Skeletal muscle tissue (tissue), 4 donors: ENCODE measurements around the gene SEPTIN5. TPM values are rescaled to one million over a fixed set of nuclear protein-coding genes. Genes with fewer than 3 reads are reported as not detected.

ENCODE experiments used
- H3K27ac ChIP-seq: one replicate; pipeline ENCODE4 v1.7.0; 2013; ENCODE audit warnings: mild to moderate bottlenecking, low read depth, low read length, inconsistent platforms
- H3K27me3 ChIP-seq, 3 donors: one replicate each; pipeline ENCODE4 v1.7.0; 2013; ENCODE audit warnings: low read length in 3 of 3; ENCODE audit not compliant: control insufficient read depth in 3 of 3, insufficient read depth in 3 of 3
- H3K36me3 ChIP-seq, 3 donors: one replicate each; pipeline ENCODE4 v1.7.0; 2013; ENCODE audit warnings: low read length in 3 of 3; ENCODE audit not compliant: control insufficient read depth in 3 of 3, insufficient read depth in 3 of 3
- H3K4me1 ChIP-seq, 3 donors: one replicate each; pipeline ENCODE4 v1.7.0; 2013; ENCODE audit warnings: low read length in 3 of 3, mild to moderate bottlenecking in 3 of 3; ENCODE audit not compliant: control insufficient read depth in 3 of 3, insufficient read depth in 3 of 3
- H3K4me3 ChIP-seq, 3 donors: one replicate each; pipeline ENCODE4 v1.7.0; 2013; ENCODE audit warnings: low read length in 3 of 3
- H3K9ac ChIP-seq, 3 donors: one replicate each; pipeline ENCODE4 v1.7.0; 2013; ENCODE audit warnings: low read length in 3 of 3, mild to moderate bottlenecking in 3 of 3, moderate library complexity in 2 of 3, low read depth in 1 of 3
- H3K9me3 ChIP-seq, 3 donors: one replicate each; pipeline ENCODE4 v1.7.0; 2013; ENCODE audit warnings: low read length in 3 of 3; ENCODE audit not compliant: control insufficient read depth in 3 of 3
- total RNA-seq: library from RNA; depleted of rRNA; stranded (reverse); fragments of >200 nt; gene quantifications from one replicate; pipeline ENCODE4 v1.2.3, GENCODE V29; 2014
- donor health status: Osteomylitis.

SEPTIN5 gene
- total RNA-seq, 1 donor from 2014 or later = 28.7 TPM

DNA sequence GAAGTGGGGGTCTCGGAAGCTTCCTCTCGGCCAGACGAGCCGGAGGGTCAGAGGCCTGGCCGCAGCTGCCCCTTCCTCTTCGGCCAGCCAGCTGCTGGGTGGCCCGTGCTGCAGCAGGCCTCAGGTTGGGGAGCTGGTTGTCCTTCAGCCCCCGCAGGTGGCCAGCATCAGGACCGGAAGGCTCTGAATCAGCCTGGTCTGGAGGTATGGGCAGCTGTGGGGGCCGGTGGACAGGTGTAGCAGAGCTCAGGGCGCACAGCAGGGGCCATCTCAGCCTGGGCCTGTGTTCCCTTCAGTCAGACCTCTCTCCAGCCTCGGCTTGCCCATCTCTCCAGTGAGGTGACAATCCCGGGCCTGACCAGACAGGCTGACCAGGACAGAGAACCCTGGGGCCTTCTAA, 32.4 kb downstream of the SEPTIN5 start:
- Histone ChIP-seq H3K36me3 (no peaks in the 10 kb centered on the region), H3K9ac (no peak overlapping the region), H3K4me1 (peaks cover 27 to 50% (median 36%) of the 10 kb centered on the region in 3 donors), H3K27me3 (peaks cover 0 to 6% (median 4%) of the 10 kb centered on the region in 3 donors), H3K4me3 (no peak overlapping the region), H3K27ac (peak overlapping the region; percentile 93), H3K9me3 (no peaks in the 10 kb centered on the region)

DNA sequence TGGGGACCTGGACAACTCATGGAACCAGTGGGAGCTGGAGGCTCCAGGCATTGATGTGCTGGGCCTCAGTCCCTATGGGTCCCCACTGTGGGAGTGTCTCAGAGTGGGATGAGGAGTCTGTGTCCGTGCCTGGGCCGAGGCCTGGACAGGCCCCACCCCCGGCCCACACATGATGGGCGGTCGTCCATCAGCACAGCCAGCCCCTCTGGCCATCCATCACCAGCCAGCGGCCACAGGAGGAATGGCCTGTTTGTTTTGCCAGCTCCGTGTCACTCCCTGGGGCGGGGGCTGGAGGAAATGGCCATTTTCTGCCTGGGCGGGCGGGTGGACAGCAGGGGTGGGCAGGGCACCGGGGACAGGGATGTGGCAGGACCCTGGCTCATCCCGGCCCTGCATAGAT, 33.2 kb downstream of the SEPTIN5 start:
- H3K36me3 ChIP-seq = no peaks in the 10 kb centered on the region
- no peak overlapping the region for H3K27ac ChIP-seq
- no peak overlapping the region for H3K4me3 ChIP-seq
- peaks cover 0 to 11% (median 10%) of the 10 kb centered on the region in 3 donors for H3K27me3 ChIP-seq
- H3K4me1 ChIP-seq = peaks cover 27 to 50% (median 36%) of the 10 kb centered on the region in 3 donors
- H3K9ac ChIP-seq = no peak overlapping the region
- H3K9me3 ChIP-seq = no peaks in the 10 kb centered on the region

- Histone ChIP-seq H3K27ac (no peak overlapping the region), H3K9ac (no peak overlapping the region), H3K27me3 (peaks cover 3 to 16% (median 12%) of the 10 kb centered on the region in 3 donors), H3K36me3 (no peaks in the 10 kb centered on the region), H3K4me1 (peaks cover 27 to 50% (median 36%) of the 10 kb centered on the region in 3 donors), H3K9me3 (no peaks in the 10 kb centered on the region), H3K4me3 (no peak overlapping the region)
These were observed 33.8 kb downstream of the SEPTIN5 start for GRCh38 chr22:19748139-19748538.

DNA sequence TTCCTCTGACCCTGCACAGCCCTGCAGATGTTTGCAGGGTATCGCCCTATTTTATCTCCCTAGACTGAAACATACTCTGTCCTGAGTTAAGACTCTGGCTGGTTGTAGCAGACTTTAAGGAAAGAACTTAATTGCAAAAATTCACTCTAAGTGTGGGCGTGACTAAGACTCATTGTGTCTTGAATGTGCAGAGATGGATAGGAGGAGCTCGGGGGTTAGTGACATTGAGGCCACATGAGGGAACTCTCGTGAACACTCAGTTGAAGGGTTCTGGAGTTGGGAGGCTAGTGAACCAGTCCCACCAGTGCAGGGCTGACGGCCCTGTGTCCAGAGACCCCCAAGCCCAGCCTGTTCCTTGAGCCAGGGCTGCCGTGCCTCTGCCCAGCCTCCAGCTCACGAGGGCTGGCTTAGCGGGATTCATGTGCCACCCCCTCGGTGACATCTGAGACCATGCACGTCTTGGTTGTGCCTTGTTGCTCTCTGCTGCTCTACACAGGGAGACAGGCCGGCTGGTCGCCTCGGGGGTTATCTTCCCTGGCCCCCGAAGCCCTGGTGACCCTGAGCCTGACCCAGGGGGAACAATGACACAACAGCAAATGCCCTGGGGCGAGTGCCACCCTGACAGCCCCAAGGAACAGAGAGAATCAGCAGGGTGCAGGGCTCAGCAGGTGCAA, 34.8 kb downstream of the SEPTIN5 start:
- peak overlapping the region; percentile 44 for H3K27ac ChIP-seq
- H3K9me3 ChIP-seq = no peaks in the 10 kb centered on the region
- H3K36me3 ChIP-seq = no peaks in the 10 kb centered on the region
- no peak overlapping the region for H3K4me3 ChIP-seq
- H3K4me1 ChIP-seq = peaks cover 26 to 45% (median 33%) of the 10 kb centered on the region in 3 donors
- peaks cover 9 to 25% (median 22%) of the 10 kb centered on the region in 3 donors for H3K27me3 ChIP-seq
- peak overlapping the region in 2 of 3 donors; percentile 32 to 60 for H3K9ac ChIP-seq

GRCh38 chr22:19749876-19750275, 35.6 kb downstream of the SEPTIN5 start:
- Histone ChIP-seq H3K9me3 (no peaks in the 10 kb centered on the region), H3K4me3 (no peak overlapping the region), H3K27ac (peak overlapping the region; percentile 44), H3K36me3 (no peaks in the 10 kb centered on the region), H3K4me1 (peaks cover 19 to 38% (median 25%) of the 10 kb centered on the region in 3 donors), H3K27me3 (peaks cover 16 to 33% (median 30%) of the 10 kb centered on the region in 3 donors), H3K9ac (peak overlapping the region in 1 of 3 donors; percentile 32)

- Histone ChIP-seq H3K9me3 (no peaks in the 10 kb centered on the region), H3K27ac (peak overlapping the region; percentile 44), H3K9ac (peak overlapping the region in 1 of 3 donors; percentile 1), H3K4me3 (no peak overlapping the region), H3K4me1 (peaks cover 12 to 30% (median 18%) of the 10 kb centered on the region in 3 donors), H3K27me3 (peaks cover 21 to 38% (median 35%) of the 10 kb centered on the region in 3 donors), H3K36me3 (no peaks in the 10 kb centered on the region)
These were observed 36.5 kb downstream of the SEPTIN5 start for GRCh38 chr22:19750507-19751490.

DNA sequence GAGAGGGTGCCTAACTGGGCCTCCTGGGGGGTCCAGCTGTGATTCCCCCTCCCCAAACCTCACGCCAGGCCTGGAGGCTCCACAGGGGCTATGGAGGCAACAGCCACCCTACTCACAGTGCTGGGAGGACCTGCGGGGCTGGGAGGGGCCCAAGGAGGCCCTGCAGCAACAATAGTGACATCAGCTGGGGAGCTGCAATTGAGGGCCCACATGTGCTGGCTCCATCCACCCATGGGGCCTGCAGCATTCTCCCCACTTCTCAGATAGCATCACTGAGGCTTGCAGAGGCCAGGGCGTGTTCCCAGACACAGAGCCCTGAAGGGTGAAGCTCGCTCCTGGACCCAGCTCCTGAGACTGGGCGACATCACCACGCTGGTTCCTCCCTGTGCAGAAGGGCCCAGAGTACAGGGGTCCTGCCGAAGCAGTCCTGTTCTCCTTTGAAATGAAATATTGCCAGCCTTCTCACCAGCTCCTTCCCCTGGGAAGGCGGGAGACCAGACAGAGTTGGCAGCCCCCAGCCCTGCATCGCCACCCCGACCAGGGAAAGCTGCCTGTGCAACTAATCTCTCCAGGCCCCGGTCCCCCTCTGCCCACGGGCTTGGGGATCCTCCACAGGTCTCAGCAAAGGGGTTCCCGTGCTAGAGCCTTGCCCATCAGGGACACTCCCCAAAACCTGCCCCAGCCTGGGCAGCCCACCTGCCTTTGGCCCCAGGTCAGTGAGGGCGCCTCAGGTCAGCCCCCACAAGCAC, 37.4 kb downstream of the SEPTIN5 start:
- H3K9me3 ChIP-seq = no peaks in the 10 kb centered on the region
- no peak overlapping the region for H3K27ac ChIP-seq
- no peak overlapping the region for H3K4me3 ChIP-seq
- H3K4me1 ChIP-seq = peaks cover 5 to 21% (median 10%) of the 10 kb centered on the region in 3 donors
- no peak overlapping the region for H3K9ac ChIP-seq
- H3K36me3 ChIP-seq = no peaks in the 10 kb centered on the region
- H3K27me3 ChIP-seq = peaks cover 28 to 46% (median 43%) of the 10 kb centered on the region in 3 donors

- Histone ChIP-seq H3K27ac (no peak overlapping the region), H3K9ac (no peak overlapping the region), H3K9me3 (no peaks in the 10 kb centered on the region), H3K27me3 (peaks cover 28 to 46% (median 43%) of the 10 kb centered on the region in 3 donors), H3K36me3 (no peaks in the 10 kb centered on the region), H3K4me1 (peaks cover 5 to 19% (median 10%) of the 10 kb centered on the region in 3 donors), H3K4me3 (no peak overlapping the region)
These were observed 39.0 kb downstream of the SEPTIN5 start for GRCh38 chr22:19753090-19753842.
